RWPE2 (cell line): ENCODE measurements around the gene PARVA.

ENCODE experiments used
- ATAC-seq: fragments of 200-7000 bp; cut with Tn5 transposase; 3 replicates; pipeline ENCODE4 v1.9.1; 2021; ENCODE audit warnings: low read depth
- DNase-seq: peaks from one replicate; pipeline ENCODE4 v3.0.0-alpha.2; 2020; ENCODE audit warnings: low spot score
- H3K27ac ChIP-seq: fragments of 450-650 bp; 2 replicates; pipeline ENCODE4 v1.5.1; 2017; ENCODE audit warnings: mild to moderate bottlenecking; ENCODE audit not compliant: poor library complexity, severe bottlenecking
- H3K27me3 ChIP-seq: fragments of 250-450 bp; sonication (Bioruptor Pico); 2 replicates; pipeline ENCODE4 v1.5.1; 2021; ENCODE audit warnings: mild to moderate bottlenecking, moderate library complexity; ENCODE audit not compliant: insufficient read depth, poor library complexity, severe bottlenecking
- H3K36me3 ChIP-seq: fragments of 250-450 bp; sonication (Bioruptor Pico); 2 replicates; pipeline ENCODE4 v1.5.1; 2020; ENCODE audit warnings: low read depth, mild to moderate bottlenecking, moderate library complexity
- H3K4me1 ChIP-seq: fragments of 250-450 bp; sonication (Bioruptor Pico); 2 replicates; pipeline ENCODE4 v1.5.1; 2021; ENCODE audit warnings: mild to moderate bottlenecking, moderate library complexity; ENCODE audit not compliant: insufficient read depth, poor library complexity, severe bottlenecking
- H3K4me3 ChIP-seq: fragments of 250-450 bp; sonication (Bioruptor Pico); 2 replicates; pipeline ENCODE4 v1.5.1; 2021; ENCODE audit warnings: mild to moderate bottlenecking, moderate library complexity; ENCODE audit not compliant: severe bottlenecking
- H3K9me3 ChIP-seq: fragments of 250-450 bp; sonication (Bioruptor Pico); 2 replicates; pipeline ENCODE4 v1.5.1; 2021; ENCODE audit warnings: mild to moderate bottlenecking, moderate library complexity; ENCODE audit not compliant: severe bottlenecking
- TF ChIP-seq, protein P1 (sequence below): fragments of 450-650 bp; IDR thresholded peaks from one replicate; pipeline ENCODE4 v1.5.1; 2017; ENCODE audit warnings: mild to moderate bottlenecking, moderate library complexity; ENCODE audit not compliant: poor library complexity, severe bottlenecking

PARVA gene

DNA sequence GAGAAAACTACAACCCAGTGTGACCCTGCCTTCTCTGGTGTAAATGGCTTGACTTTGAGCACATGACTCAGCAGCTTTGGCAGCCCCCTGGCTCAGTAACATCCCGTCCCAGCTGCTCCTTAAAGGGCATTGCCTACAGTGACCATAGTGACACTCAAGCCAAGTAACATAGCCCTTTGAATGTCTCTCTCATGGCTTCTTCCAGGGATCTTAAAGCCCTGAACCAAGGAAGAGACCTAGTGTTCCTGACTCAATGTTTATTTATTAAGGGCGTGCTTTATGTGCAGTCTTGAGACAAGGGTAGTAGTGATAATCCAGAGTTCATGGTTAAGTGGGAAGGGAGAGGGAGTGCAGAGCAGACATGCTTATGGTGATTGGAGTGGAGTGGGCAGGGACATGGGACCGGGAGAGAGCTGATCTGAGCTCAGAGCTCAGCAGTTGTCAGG is 125.7 kb downstream of the PARVA start:
- no peaks in the 10 kb centered on the region for H3K27me3 ChIP-seq
- no peaks in the 10 kb centered on the region for H3K4me1 ChIP-seq
- DNase-seq: no peak
- H3K36me3 ChIP-seq: no peaks in the 10 kb centered on the region
- H3K9me3 ChIP-seq: no peaks in the 10 kb centered on the region
- TF ChIP-seq, protein P1, sequence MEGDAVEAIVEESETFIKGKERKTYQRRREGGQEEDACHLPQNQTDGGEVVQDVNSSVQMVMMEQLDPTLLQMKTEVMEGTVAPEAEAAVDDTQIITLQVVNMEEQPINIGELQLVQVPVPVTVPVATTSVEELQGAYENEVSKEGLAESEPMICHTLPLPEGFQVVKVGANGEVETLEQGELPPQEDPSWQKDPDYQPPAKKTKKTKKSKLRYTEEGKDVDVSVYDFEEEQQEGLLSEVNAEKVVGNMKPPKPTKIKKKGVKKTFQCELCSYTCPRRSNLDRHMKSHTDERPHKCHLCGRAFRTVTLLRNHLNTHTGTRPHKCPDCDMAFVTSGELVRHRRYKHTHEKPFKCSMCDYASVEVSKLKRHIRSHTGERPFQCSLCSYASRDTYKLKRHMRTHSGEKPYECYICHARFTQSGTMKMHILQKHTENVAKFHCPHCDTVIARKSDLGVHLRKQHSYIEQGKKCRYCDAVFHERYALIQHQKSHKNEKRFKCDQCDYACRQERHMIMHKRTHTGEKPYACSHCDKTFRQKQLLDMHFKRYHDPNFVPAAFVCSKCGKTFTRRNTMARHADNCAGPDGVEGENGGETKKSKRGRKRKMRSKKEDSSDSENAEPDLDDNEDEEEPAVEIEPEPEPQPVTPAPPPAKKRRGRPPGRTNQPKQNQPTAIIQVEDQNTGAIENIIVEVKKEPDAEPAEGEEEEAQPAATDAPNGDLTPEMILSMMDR: no peak
- no peak overlapping the region for H3K27ac ChIP-seq
- no peak for ATAC-seq
- H3K4me3 ChIP-seq: no peak overlapping the region

DNA sequence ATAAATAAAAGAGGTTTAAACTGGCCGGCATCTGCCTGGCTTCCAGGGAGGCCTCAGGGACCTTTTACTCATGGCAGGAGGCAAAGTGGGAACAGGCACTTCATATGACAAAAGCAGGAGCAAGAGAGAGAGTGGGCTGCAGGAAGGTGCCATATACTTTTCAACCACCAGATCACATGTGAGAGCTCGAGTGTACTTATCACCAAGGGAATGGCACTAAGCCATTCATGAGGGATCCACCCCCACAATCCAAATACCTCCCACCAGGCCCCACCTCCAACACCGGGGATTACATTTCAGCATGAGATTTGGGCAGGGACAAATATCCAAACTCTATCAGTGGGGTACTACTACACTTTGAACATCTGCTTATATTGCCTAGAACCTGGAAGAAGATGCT is 126.5 kb downstream of the PARVA start:
- no peak for ATAC-seq
- H3K27ac ChIP-seq: no peak overlapping the region

DNA sequence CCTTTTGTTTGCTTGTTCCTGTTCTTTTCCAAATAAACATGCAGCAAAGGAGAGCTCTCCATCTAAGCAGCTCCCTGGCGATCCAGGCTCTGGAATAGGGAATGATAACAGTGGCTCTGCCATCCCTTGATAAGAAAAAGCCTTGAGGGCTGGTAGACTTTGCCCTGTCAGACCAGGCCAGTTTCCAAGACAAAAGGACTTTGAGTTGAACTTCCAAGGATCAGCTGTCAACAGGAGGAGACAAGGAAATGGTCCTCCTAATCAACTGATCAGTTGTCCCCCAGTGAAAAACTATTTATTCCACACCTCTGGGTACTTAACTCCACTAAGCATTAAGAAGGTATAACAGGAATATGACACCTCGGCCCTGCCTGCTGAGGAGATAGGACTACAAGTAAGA is 127.8 kb downstream of the PARVA start:
- Histone ChIP-seq H3K27ac (no peak overlapping the region), H3K36me3 (no peaks in the 10 kb centered on the region), H3K9me3 (no peaks in the 10 kb centered on the region), H3K4me3 (no peak overlapping the region), H3K27me3 (no peaks in the 10 kb centered on the region), H3K4me1 (no peaks in the 10 kb centered on the region)
- TF ChIP-seq, protein P1: no peak
- DNase-seq (no peak), ATAC-seq (no peak)

More for the DNA sequence above, 126.5 kb downstream of the PARVA start:
- no peak for DNase-seq
- Histone ChIP-seq H3K27me3 (no peaks in the 10 kb centered on the region), H3K4me3 (no peak overlapping the region), H3K9me3 (no peaks in the 10 kb centered on the region), H3K36me3 (no peaks in the 10 kb centered on the region), H3K4me1 (no peaks in the 10 kb centered on the region)
- TF ChIP-seq, protein P1: no peak

DNA sequence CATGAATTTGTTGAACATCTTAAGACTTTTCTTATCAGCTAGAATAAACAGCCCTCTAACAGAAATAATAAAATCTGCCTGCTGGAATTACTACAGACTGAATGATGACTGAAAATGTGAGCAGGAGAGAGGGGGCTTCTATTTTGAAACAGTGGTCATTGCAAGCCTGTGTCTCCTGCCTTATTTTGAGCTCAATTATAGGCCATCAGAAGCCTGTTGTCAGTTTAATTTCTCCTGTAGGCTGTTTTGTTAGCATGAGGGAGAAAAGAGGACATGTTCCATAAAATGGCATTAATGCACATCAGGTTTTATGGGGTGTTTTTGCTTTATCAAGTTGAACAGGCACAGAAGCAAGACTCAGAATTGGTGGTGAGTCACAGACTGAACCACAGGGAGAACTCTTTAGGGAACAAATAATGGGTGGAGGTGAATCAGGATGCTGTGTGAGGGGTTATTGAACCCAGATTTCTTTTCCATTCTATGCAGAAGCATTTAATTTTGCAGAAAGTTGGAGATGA is 129.1 kb downstream of the PARVA start:
- no peak overlapping the region for H3K4me3 ChIP-seq
- DNase-seq (no peak), ATAC-seq (no peak)
- H3K9me3 ChIP-seq: no peaks in the 10 kb centered on the region
- H3K27me3 ChIP-seq: no peaks in the 10 kb centered on the region
- H3K36me3 ChIP-seq: no peaks in the 10 kb centered on the region
- H3K4me1 ChIP-seq: no peaks in the 10 kb centered on the region
- TF ChIP-seq, protein P1: no peak
- H3K27ac ChIP-seq: no peak overlapping the region

DNA sequence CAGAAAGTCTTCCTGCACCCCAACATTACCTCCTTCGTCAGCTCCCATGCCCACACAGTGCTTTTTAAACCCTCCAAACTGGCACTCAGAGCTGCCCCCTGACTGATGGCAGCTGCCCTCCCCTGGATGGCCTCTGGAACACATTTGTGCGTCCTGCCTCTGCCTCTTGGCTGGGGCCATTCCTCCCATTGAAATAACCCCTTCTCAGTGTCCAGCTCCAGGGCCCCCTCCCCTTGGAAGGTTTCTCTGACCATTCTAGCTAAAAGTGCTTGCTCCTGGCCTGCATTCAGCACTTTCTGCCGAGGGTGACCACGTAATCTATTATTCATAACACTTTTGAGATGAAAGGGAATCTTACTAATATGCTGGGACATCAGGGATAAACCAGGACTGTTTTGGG is 130.0 kb downstream of the PARVA start:
- no peaks in the 10 kb centered on the region for H3K36me3 ChIP-seq
- no peaks in the 10 kb centered on the region for H3K4me1 ChIP-seq
- no peak for ATAC-seq
- DNase-seq: no peak
- TF ChIP-seq, protein P1: no peak
- no peaks in the 10 kb centered on the region for H3K9me3 ChIP-seq
- no peak overlapping the region for H3K4me3 ChIP-seq
- no peak overlapping the region for H3K27ac ChIP-seq
- H3K27me3 ChIP-seq: no peaks in the 10 kb centered on the region
